HG02642 (cell line): ENCODE data around the gene BAIAP2L1.

Experiments
- ATAC-seq: cut with Tn5 transposase; IDR thresholded peaks from one replicate; pipeline ENCODE4 v1.9.1; 2021; ENCODE audit warnings: mild to moderate bottlenecking; ENCODE audit not compliant: unreplicated experiment, poor library complexity

Gene BAIAP2L1

GRCh38 chr7:98248156-98248555 lies 152.7 kb downstream of the BAIAP2L1 start:
- ATAC-seq = no peak

GRCh38 chr7:98244871-98245270 lies 156.0 kb downstream of the BAIAP2L1 start:
- ATAC-seq = no peak

GRCh38 chr7:98242934-98243333 lies 158.0 kb downstream of the BAIAP2L1 start:
- ATAC-seq = no peak

GRCh38 chr7:98242342-98242741 lies 158.5 kb downstream of the BAIAP2L1 start:
- ATAC-seq = no peak

GRCh38 chr7:98241674-98242241 lies 159.1 kb downstream of the BAIAP2L1 start:
- no peak for ATAC-seq
